Measurements from ENCODE around the gene LHFPL3. TPM values are rescaled to one million over a fixed set of nuclear protein-coding genes. Genes with fewer than 3 reads are reported as not detected.

LHFPL3 gene
- total RNA-seq, 1 donor from 2014 or later: 0.30 TPM

- Mint-ChIP-seq H3K4me1 (peaks cover 15% of the 10 kb centered on the region), H3K36me3 (no peaks in the 10 kb centered on the region), H3K27ac (no peak overlapping the region), H3K4me3 (no peak overlapping the region), H3K27me3 (ENCODE audit: insufficient read depth, low read depth) (no peaks in the 10 kb centered on the region), H3K9me3 (no peaks in the 10 kb centered on the region)
- no peak for TF ChIP-seq CTCF (IDR thresholded peaks at IDR 0.05)
- TF ChIP-seq EZH2phosphoT487 (IDR thresholded peaks at IDR 0.05): no peak
- TF ChIP-seq EZH2 (IDR thresholded peaks at IDR 0.05): no peak
- H3K4me1 ChIP-seq: no peaks in the 10 kb centered on the region
- no peaks in the 10 kb centered on the region for H3K36me3 ChIP-seq
- no peaks in the 10 kb centered on the region for H3K27me3 ChIP-seq
- H3K27ac ChIP-seq: no peak overlapping the region
- DNase-seq (ENCODE audit: low spot score): no peak
- no peaks in the 10 kb centered on the region for H3F3A ChIP-seq (ENCODE audit: low read depth)
- no peak overlapping the region for H2AFZ ChIP-seq (replicated peaks)
- H4K20me1 ChIP-seq (ENCODE audit: low read depth): no peaks in the 10 kb centered on the region
- H3K4me2 ChIP-seq: no peak overlapping the region
- H3K4me3 ChIP-seq: no peak overlapping the region
- no peaks in the 10 kb centered on the region for H3K79me2 ChIP-seq (ENCODE audit: low read depth)
- H3K9ac ChIP-seq: no peak overlapping the region
- no peaks in the 10 kb centered on the region for H3K9me3 ChIP-seq (ENCODE audit: low read depth)
Observed at GRCh38 chr7:104366390-104366789, 38.0 kb downstream of the LHFPL3 start.

GRCh38 chr7:104367926-104368325 is 39.5 kb downstream of the LHFPL3 start:
- H3K4me1 ChIP-seq: no peaks in the 10 kb centered on the region
- H4K20me1 ChIP-seq (ENCODE audit: low read depth): no peaks in the 10 kb centered on the region
- H3K36me3 ChIP-seq: no peaks in the 10 kb centered on the region
- TF ChIP-seq EZH2phosphoT487 (IDR thresholded peaks at IDR 0.05): no peak
- no peak for TF ChIP-seq CTCF (IDR thresholded peaks at IDR 0.05)
- TF ChIP-seq EZH2 (IDR thresholded peaks at IDR 0.05): no peak
- no peak overlapping the region for H3K9ac ChIP-seq
- H3K27ac Mint-ChIP-seq: no peak overlapping the region
- peak; percentile 8 for DNase-seq (ENCODE audit: low spot score)
- no peak overlapping the region for H3K27ac ChIP-seq
- H3K4me3 Mint-ChIP-seq: no peak overlapping the region
- H3K4me3 ChIP-seq: no peak overlapping the region
- no peaks in the 10 kb centered on the region for H3F3A ChIP-seq (ENCODE audit: low read depth)
- H3K36me3 Mint-ChIP-seq: no peaks in the 10 kb centered on the region
- no peaks in the 10 kb centered on the region for H3K27me3 ChIP-seq
- H3K9me3 Mint-ChIP-seq: no peaks in the 10 kb centered on the region
- H2AFZ ChIP-seq (replicated peaks): no peak overlapping the region
- H3K4me2 ChIP-seq: no peak overlapping the region
- no peaks in the 10 kb centered on the region for H3K9me3 ChIP-seq (ENCODE audit: low read depth)
- peaks cover 15% of the 10 kb centered on the region for H3K4me1 Mint-ChIP-seq
- no peaks in the 10 kb centered on the region for H3K27me3 Mint-ChIP-seq (ENCODE audit: insufficient read depth, low read depth)
- no peaks in the 10 kb centered on the region for H3K79me2 ChIP-seq (ENCODE audit: low read depth)

GRCh38 chr7:104371216-104371979 is 43.0 kb downstream of the LHFPL3 start:
- DNase-seq (ENCODE audit: low spot score): no peak
- no peaks in the 10 kb centered on the region for H3K79me2 ChIP-seq (ENCODE audit: low read depth)
- Mint-ChIP-seq H3K9me3 (no peaks in the 10 kb centered on the region), H3K36me3 (no peaks in the 10 kb centered on the region), H3K27ac (no peak overlapping the region), H3K27me3 (ENCODE audit: insufficient read depth, low read depth) (no peaks in the 10 kb centered on the region), H3K4me1 (peaks cover 13% of the 10 kb centered on the region), H3K4me3 (no peak overlapping the region)
- no peak for TF ChIP-seq CTCF (IDR thresholded peaks at IDR 0.05)
- no peaks in the 10 kb centered on the region for H3K9me3 ChIP-seq (ENCODE audit: low read depth)
- no peak overlapping the region for H3K27ac ChIP-seq
- no peaks in the 10 kb centered on the region for H3K27me3 ChIP-seq
- H3K4me1 ChIP-seq: no peaks in the 10 kb centered on the region
- H3K9ac ChIP-seq: no peak overlapping the region
- no peaks in the 10 kb centered on the region for H3K36me3 ChIP-seq
- H2AFZ ChIP-seq (replicated peaks): no peak overlapping the region
- no peak overlapping the region for H3K4me2 ChIP-seq
- H3K4me3 ChIP-seq: no peak overlapping the region
- H3F3A ChIP-seq (ENCODE audit: low read depth): no peaks in the 10 kb centered on the region
- no peaks in the 10 kb centered on the region for H4K20me1 ChIP-seq (ENCODE audit: low read depth)
